G401 (cell line): ENCODE measurements around the gene TRMT10A. TPM values are rescaled to one million over a fixed set of nuclear protein-coding genes. Genes with fewer than 3 reads are reported as not detected.
A peak's percentile ranks its signal among the peaks of the same experiment; 100 is the strongest.

Experiments
- DNase-seq: peaks from one replicate; pipeline ENCODE4 v3.0.0-alpha.2; 2015; ENCODE audit warnings: low spot score
- in situ Hi-C: cut with HindIII; loops from 2 replicates; pipeline ENCODE4 v1.10.0; 2016; ENCODE audit warnings: low sequenced_read_pairs, mixed read lengths
- total RNA-seq: library from RNA; depleted of rRNA; stranded (reverse); fragments of >200 nt; shearing (Covaris generic); gene quantifications from 2 replicates; pipeline ENCODE4 v1.2.3, GENCODE V29; 2014; rRNA removed

Gene TRMT10A, protein sequence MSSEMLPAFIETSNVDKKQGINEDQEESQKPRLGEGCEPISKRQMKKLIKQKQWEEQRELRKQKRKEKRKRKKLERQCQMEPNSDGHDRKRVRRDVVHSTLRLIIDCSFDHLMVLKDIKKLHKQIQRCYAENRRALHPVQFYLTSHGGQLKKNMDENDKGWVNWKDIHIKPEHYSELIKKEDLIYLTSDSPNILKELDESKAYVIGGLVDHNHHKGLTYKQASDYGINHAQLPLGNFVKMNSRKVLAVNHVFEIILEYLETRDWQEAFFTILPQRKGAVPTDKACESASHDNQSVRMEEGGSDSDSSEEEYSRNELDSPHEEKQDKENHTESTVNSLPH
- total RNA-seq, result 4.4 and 8.4 TPM in 2 replicates

DNA sequence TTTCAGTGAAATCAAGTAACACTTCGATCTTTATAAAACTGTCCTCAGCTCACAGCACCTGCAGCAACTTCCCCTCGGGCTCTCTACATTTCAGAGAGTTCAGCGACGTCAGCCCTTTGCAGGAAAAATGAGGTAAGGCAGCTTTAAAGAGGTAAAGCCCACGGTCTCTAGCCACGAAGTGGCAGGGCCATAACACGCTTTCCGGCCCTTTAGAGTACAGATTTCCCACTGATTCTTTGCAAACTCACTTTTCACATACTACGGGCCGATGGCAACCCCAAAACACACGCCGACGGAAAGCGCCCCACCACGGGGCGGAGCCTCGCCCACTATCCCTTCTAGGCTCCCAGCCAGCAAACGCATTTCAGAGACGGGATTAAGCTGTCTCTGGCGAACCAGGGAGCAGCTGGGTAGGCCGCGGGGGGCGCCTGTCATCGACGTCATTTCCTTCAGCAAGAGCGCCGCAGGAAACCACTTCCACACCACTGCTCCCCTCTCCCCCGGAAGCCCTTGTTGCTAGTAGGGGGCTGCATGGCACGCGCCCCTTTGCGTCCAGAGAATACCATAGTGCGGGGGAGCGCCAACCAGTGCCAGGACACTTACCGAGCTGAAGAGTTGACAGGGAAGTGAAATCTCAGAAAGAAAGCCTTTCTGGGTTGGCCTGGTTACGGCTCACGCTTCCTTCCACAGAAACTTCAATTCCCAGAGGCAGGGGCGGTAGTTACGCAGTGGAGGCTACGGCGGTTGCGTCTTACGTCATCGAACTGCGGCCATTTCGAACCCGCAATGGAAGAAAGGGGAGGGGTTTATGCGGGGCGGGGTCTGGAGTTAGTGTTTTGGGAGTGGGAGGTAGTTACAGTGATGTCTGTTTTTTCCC, at the start of gene TRMT10A:
TRMT10A (minus strand) TSS at position 730 of the 877 bp plus-strand sequence. CDS start 4,701 bp downstream, outside the sequence.
- peak; percentile 98 for DNase-seq
- in situ Hi-C loops, result no loop called here

DNA sequence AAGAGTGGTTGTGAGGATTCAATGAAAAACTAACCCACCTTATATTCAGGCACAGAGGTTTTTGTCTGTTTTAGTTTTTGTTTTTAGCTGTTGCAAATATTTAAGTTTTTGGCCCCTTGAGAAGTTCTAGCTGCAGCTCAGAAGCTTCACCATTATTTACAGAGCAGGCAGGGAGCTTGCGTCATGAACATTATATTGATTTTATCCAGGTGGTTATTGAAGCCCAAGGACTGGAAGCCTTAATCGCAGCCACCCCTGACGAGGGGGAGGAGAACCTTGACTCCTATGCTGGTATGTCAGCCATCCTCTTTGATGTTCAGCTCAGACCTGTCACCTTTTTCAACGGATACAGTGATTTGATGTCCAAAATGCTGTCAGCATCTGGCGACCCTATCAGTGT, 48.9 kb upstream of the TRMT10A start:
- no peak for DNase-seq
- in situ Hi-C loops, result no loop called here

- in situ Hi-C loops, result no loop called here
- no peak for DNase-seq
Measured at GRCh38 chr4:99612281-99612680, 48.4 kb upstream of the TRMT10A start.

DNA sequence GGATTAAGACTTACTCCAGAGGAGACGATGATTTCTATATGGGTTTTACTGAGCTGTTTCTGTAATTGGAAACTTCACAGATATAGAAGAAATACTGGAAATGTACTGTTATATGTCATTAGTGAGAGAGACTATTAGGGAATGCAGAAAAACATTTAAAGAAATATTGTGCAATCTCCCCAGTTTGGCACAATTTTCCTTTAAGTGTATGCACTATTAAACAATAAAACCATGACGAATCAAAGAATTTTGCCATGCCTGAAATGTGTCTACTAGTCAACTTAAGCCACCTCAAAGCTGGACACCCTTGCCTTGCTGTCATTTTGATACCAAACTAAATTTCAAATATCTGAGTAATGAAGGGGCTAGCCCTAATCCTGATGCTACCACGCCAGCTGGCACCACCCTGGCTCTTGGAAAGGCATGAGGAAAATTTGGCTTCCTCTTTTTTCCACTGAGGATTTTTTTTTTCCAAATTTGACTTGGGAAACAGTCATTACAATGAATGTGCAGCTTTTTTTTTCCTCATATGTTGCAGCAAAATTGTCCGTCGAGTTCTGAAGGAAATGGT, 46.9 kb upstream of the TRMT10A start:
- in situ Hi-C loops, result no loop called here
- no peak for DNase-seq

DNA sequence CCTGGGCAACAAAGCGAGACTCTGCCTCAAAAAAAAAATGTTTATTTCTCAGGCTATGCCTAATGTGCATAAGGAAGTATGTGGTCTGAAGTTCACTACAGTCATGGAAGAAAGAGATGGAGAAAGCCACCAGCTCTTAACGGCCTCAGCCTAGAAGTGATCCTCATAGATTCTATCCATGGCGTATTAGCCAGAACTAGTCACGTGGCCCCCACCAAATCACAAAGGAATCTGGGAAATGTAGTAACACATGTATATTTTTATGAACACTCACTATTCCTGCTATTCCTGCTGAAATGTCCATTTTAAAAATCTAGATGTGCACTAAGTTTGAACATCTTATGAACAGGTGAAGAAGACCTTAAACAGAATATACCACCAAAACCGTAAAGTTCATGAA, 44.6 kb upstream of the TRMT10A start:
- in situ Hi-C loops, result no loop called here

DNA sequence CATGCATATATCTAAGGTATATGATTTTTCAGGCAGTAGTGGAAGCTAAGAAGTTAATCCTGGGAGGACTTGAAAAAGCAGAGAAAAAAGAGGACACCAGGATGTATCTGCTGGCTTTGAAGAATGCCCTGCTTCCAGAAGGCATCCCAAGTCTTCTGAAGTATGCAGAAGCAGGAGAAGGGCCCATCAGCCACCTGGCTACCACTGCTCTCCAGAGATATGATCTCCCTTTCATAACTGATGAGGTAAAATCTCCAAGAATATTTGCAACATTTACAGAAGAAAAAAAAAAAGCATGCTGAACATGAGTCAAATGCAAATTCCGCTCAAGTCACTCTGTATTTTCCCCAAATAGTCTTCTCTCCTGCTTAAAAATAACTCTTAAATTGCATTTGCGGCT, 42.9 kb upstream of the TRMT10A start:
- in situ Hi-C loops, result no loop called here
- no peak for DNase-seq

More for the DNA sequence above, 44.6 kb upstream of the TRMT10A start:
- no peak for DNase-seq

GRCh38 chr4:99594818-99595217, 31.0 kb upstream of the TRMT10A start:
- in situ Hi-C loops, result no loop called here
- DNase-seq, result no peak

DNA sequence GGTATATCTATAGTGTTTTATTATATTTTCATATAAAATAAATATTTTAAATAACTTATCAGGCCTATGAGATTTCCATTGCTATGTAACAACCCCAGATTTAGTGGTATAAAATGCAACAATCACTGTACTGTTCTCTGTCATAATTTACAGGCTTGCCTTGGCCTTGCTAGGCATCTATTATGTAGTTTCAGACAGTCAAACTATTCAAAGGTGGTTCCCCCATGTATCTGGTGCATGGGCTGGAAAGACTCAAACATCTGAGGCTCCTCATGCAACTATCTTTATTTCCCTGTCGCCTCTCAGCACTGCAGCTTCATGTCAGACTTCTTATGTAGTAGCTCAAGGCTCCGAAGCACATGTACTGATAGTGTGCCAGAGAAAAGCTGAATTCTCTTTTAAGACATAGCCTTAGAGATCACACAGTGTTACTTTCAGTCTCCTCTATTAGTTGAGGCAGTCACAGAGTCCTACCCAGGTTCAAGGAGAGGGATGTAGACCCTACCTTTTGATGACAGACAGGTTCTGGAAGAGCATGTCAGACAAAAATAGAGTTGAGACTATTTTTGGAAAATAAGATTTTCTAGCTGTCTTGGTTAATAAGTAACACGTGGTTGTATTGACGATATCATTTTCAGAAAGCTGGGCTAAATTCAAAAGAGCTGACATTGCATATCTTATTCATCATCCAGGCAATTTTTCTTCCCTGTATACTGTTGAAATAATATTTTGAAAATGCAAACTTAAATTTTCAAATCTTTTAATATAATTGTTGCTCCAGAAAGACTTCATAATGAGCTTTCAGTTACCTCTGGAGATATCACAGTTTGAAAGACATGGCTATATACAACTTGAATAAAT, 30.2 kb upstream of the TRMT10A start:
- no peak for DNase-seq
- in situ Hi-C loops, result no loop called here

DNA sequence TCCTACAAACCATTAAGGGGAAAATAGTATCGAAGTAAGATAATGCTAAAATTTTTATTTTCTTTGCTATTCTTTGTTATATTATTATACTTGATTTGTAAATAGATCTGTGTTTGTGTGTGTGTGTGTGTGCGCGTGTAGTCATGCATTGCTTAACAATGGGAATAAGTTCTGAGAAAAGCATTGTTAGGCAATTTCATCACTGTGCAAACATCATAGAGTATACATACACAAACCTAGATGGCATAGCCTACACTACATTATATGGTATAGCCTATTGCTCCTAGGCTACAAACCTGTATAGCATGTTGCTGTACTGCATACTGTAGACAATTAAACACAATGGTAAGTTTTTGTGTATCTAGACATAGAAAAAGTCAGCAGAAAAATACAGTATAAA, 27.9 kb upstream of the TRMT10A start:
- in situ Hi-C loops, result no loop called here
- no peak for DNase-seq

GRCh38 chr4:99587803-99588202, 24.0 kb upstream of the TRMT10A start:
- in situ Hi-C loops, result no loop called here
- no peak for DNase-seq

DNA sequence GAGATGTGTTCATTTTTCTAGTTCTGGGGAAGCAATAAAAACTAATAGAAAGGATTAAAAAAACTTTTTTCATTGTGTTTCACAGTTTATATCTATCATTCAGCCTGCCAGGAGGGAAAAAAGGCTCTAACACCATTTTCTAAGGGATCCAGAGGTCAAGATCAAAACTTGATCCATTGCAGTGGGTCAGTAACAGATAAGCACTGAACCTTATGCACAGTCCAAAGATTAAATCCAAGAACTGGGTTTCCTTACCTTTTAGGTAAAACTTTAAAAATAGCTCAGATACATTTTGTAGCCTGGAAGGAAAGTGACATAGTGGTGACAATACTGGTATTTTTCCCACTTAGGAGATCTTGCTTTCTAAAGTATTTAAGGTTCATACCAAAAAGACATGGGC, 23.5 kb upstream of the TRMT10A start:
- in situ Hi-C loops, result no loop called here
- no peak for DNase-seq

DNA sequence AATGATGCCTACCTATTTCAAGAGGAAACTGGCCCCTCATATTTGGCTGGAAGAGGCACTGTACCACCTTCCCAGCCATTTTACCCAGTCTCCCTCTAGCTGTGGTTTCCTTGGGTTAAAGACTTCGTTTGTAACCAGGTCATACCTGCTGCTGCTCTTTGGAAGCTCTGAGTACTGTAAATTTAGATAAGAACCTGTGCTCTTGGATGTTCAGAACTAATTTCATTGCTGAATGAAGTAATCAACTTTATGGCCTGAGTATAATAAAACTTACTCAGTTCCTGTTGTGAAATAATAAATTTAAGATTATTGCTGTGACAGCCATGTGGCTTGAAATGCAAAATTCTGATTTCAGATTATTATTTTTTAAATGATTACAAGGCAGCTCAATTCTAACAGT, 23.0 kb upstream of the TRMT10A start:
- in situ Hi-C loops, result no loop called here
- no peak for DNase-seq

- DNase-seq, result no peak
- in situ Hi-C loops, result no loop called here
Measured at GRCh38 chr4:99586322-99586721, 22.5 kb upstream of the TRMT10A start.

DNA sequence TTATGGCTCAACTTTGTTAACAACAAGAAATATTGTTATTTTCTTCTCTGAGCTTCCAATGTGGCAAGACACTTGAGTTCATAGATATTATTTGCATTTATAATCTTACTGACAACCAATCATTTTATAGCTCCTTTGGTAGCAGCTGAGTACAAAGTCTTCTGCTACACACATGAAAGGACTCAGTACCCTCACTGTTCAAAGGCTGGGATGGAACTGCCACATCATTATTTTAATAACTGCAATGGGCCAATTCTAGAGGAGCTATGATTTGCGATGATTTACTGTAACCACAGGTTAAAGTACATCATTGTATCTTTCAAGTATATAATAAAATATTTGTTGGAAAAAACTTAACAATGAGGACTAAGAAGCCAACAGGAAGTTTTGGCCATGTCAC, 21.7 kb upstream of the TRMT10A start:
- in situ Hi-C loops, result no loop called here
- no peak for DNase-seq

GRCh38 chr4:99578714-99579113, 14.9 kb upstream of the TRMT10A start:
- DNase-seq, result no peak
- in situ Hi-C loops, result no loop called here

- in situ Hi-C loops, result no loop called here
- no peak for DNase-seq
Measured at GRCh38 chr4:99574530-99575324, 10.9 kb upstream of the TRMT10A start, which contains the start of gene MTTP. MTTP (plus strand) TSS chr4:99574824; CDS start chr4:99574910, 86 bp downstream.

- DNase-seq, result no peak
Measured at GRCh38 chr4:99573735-99574368, 10.0 kb upstream of the TRMT10A start.

More at GRCh38 chr4:99573735-99574368, 10.0 kb upstream of the TRMT10A start:
- in situ Hi-C loops, result no loop called here
